RWPE2 (cell line): ENCODE data around the gene CHCHD6.

Experiments used
- ATAC-seq: fragments of 200-7000 bp; cut with Tn5 transposase; 3 replicates; pipeline ENCODE4 v1.9.1; 2021; ENCODE audit warnings: low read depth
- DNase-seq: peaks from one replicate; pipeline ENCODE4 v3.0.0-alpha.2; 2020; ENCODE audit warnings: low spot score
- H3K27ac ChIP-seq: fragments of 450-650 bp; 2 replicates; pipeline ENCODE4 v1.5.1; 2017; ENCODE audit warnings: mild to moderate bottlenecking; ENCODE audit not compliant: poor library complexity, severe bottlenecking
- H3K27me3 ChIP-seq: fragments of 250-450 bp; sonication (Bioruptor Pico); 2 replicates; pipeline ENCODE4 v1.5.1; 2021; ENCODE audit warnings: mild to moderate bottlenecking, moderate library complexity; ENCODE audit not compliant: insufficient read depth, poor library complexity, severe bottlenecking
- H3K36me3 ChIP-seq: fragments of 250-450 bp; sonication (Bioruptor Pico); 2 replicates; pipeline ENCODE4 v1.5.1; 2020; ENCODE audit warnings: low read depth, mild to moderate bottlenecking, moderate library complexity
- H3K4me1 ChIP-seq: fragments of 250-450 bp; sonication (Bioruptor Pico); 2 replicates; pipeline ENCODE4 v1.5.1; 2021; ENCODE audit warnings: mild to moderate bottlenecking, moderate library complexity; ENCODE audit not compliant: insufficient read depth, poor library complexity, severe bottlenecking
- H3K4me3 ChIP-seq: fragments of 250-450 bp; sonication (Bioruptor Pico); 2 replicates; pipeline ENCODE4 v1.5.1; 2021; ENCODE audit warnings: mild to moderate bottlenecking, moderate library complexity; ENCODE audit not compliant: severe bottlenecking
- H3K9me3 ChIP-seq: fragments of 250-450 bp; sonication (Bioruptor Pico); 2 replicates; pipeline ENCODE4 v1.5.1; 2021; ENCODE audit warnings: mild to moderate bottlenecking, moderate library complexity; ENCODE audit not compliant: severe bottlenecking
- TF ChIP-seq, protein P1 (sequence below): fragments of 450-650 bp; IDR thresholded peaks from one replicate; pipeline ENCODE4 v1.5.1; 2017; ENCODE audit warnings: mild to moderate bottlenecking, moderate library complexity; ENCODE audit not compliant: poor library complexity, severe bottlenecking

Gene CHCHD6

DNA sequence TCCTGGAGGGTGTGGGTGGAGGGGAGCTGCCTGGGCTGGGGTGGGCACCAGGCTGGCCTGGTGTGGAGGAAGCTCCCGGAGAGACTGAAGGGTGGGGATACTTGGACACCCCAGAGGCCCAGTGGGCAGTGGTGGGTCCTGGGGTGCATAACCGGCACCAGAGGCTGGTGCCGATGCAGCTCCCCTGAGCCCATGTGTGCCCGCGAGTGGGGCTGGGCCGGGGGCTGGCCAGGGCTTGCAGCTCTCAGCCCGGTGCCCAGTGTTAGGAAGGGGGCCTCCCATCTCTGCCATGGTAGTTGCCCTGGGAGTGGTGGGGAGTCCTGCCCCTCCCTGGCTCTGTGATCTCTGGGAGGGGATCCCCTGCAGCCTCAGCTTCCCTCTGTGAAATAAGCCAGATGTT is 288.2 kb downstream of the CHCHD6 start:
- peaks cover 63% of the 10 kb centered on the region for H3K36me3 ChIP-seq
- ATAC-seq, result no peak

DNA sequence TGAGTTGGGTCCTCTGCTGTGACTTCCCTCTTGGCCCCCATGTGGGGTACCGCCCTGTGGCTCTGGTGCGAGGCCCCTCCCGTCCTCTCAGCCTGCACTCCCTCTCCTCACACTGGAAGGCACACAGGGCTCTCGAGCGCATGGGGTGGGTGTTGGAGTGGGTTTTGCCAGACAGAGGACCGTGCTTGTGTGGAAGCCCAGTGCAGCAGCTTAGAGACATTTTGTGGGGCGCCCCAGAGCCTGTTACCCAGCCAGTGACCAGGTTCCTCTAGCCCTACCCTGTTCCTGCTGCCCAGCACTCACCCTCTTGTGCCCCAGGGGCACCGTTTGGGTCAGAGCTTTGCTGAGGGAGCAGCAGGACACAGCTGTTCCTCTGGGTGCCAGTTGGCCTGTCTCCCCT is 288.7 kb downstream of the CHCHD6 start:
- TF ChIP-seq, protein P1, sequence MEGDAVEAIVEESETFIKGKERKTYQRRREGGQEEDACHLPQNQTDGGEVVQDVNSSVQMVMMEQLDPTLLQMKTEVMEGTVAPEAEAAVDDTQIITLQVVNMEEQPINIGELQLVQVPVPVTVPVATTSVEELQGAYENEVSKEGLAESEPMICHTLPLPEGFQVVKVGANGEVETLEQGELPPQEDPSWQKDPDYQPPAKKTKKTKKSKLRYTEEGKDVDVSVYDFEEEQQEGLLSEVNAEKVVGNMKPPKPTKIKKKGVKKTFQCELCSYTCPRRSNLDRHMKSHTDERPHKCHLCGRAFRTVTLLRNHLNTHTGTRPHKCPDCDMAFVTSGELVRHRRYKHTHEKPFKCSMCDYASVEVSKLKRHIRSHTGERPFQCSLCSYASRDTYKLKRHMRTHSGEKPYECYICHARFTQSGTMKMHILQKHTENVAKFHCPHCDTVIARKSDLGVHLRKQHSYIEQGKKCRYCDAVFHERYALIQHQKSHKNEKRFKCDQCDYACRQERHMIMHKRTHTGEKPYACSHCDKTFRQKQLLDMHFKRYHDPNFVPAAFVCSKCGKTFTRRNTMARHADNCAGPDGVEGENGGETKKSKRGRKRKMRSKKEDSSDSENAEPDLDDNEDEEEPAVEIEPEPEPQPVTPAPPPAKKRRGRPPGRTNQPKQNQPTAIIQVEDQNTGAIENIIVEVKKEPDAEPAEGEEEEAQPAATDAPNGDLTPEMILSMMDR, result no peak
- Histone ChIP-seq H3K4me3 (no peak overlapping the region), H3K9me3 (no peaks in the 10 kb centered on the region), H3K4me1 (no peaks in the 10 kb centered on the region), H3K27me3 (no peaks in the 10 kb centered on the region), H3K27ac (no peak overlapping the region), H3K36me3 (peaks cover 63% of the 10 kb centered on the region)
- DNase-seq (no peak), ATAC-seq (no peak)

More for the DNA sequence above, 288.2 kb downstream of the CHCHD6 start:
- Histone ChIP-seq H3K9me3 (no peaks in the 10 kb centered on the region), H3K27me3 (no peaks in the 10 kb centered on the region), H3K4me1 (no peaks in the 10 kb centered on the region), H3K4me3 (no peak overlapping the region), H3K27ac (no peak overlapping the region)
- no peak for DNase-seq
- TF ChIP-seq, protein P1, result no peak

GRCh38 chr3:126993436-126993835 is 289.4 kb downstream of the CHCHD6 start:
- TF ChIP-seq, protein P1, result no peak
- no peak overlapping the region for H3K27ac ChIP-seq
- H3K27me3 ChIP-seq, result no peaks in the 10 kb centered on the region
- H3K9me3 ChIP-seq, result no peaks in the 10 kb centered on the region
- no peak overlapping the region for H3K4me3 ChIP-seq
- DNase-seq, result no peak
- H3K4me1 ChIP-seq, result no peaks in the 10 kb centered on the region
- peaks cover 63% of the 10 kb centered on the region for H3K36me3 ChIP-seq
- ATAC-seq, result no peak

GRCh38 chr3:126994661-126995245 is 290.7 kb downstream of the CHCHD6 start:
- no peak for DNase-seq
- peaks cover 51% of the 10 kb centered on the region for H3K36me3 ChIP-seq
- peaks cover 5% of the 10 kb centered on the region for H3K4me1 ChIP-seq
- no peaks in the 10 kb centered on the region for H3K9me3 ChIP-seq
- no peak overlapping the region for H3K4me3 ChIP-seq
- H3K27me3 ChIP-seq, result no peaks in the 10 kb centered on the region
- ATAC-seq, result no peak
- no peak overlapping the region for H3K27ac ChIP-seq
- TF ChIP-seq, protein P1, result no peak

GRCh38 chr3:126995254-126995780 is 291.3 kb downstream of the CHCHD6 start:
- DNase-seq (no peak), ATAC-seq (no peak)
- H3K27ac ChIP-seq, result no peak overlapping the region
- TF ChIP-seq, protein P1, result no peak
- H3K4me3 ChIP-seq, result no peak overlapping the region
- H3K36me3 ChIP-seq, result peaks cover 45% of the 10 kb centered on the region
- no peaks in the 10 kb centered on the region for H3K27me3 ChIP-seq
- no peaks in the 10 kb centered on the region for H3K9me3 ChIP-seq
- peaks cover 5% of the 10 kb centered on the region for H3K4me1 ChIP-seq
